Breast epithelium (tissue), 4 donors: ENCODE data around the gene PPM1H. TPM values are rescaled to one million over a fixed set of nuclear protein-coding genes. Genes with fewer than 3 reads are reported as not detected.

Experiments used
- DNase-seq, 2 donors: peaks; one replicate each; pipeline ENCODE4 v3.0.0-alpha.2; 2019; ENCODE audit warnings: low spot score in 2 of 2
- H3K27ac ChIP-seq, 2 donors: fragments of 200-600 bp; sonication (generic) in 1 of 2; one replicate each; pipeline ENCODE4 v1.5.1; 2016 to 2019; ENCODE audit warnings: mild to moderate bottlenecking in 1 of 2
- H3K27me3 ChIP-seq, 2 donors: fragments of 200-600 bp; sonication (generic) in 1 of 2; one replicate each; pipeline versions ENCODE4 v1.5.1 to v1.6.0; 2017 to 2019; ENCODE audit warnings: control low read depth in 1 of 2, mild to moderate bottlenecking in 1 of 2
- H3K36me3 ChIP-seq: fragments of 200-600 bp; one replicate; pipeline ENCODE4 v1.5.1; 2019
- H3K4me1 ChIP-seq, 2 donors: fragments of 200-600 bp; sonication (generic); one replicate each; pipeline ENCODE4 v1.5.1; 2016 to 2019; ENCODE audit warnings: control low read depth in 1 of 2
- H3K4me3 ChIP-seq, 3 donors: fragments of 200-600 bp; sonication (generic); 1 replicate in 2 of 3; 2 replicates in 1 of 3; pipeline ENCODE4 v1.5.1; 2016 to 2019; ENCODE audit warnings: mild to moderate bottlenecking in 3 of 3, moderate library complexity in 2 of 3
- H3K9me3 ChIP-seq, 2 donors: fragments of 200-600 bp; sonication (generic) in 1 of 2; one replicate each; pipeline ENCODE4 v1.5.1; 2016 to 2019; ENCODE audit warnings: control low read depth in 1 of 2
- CTCF ChIP-seq, 3 donors: fragments of 450-650 bp; IDR thresholded peaks; one replicate each; pipeline ENCODE4 v1.5.1; 2016 to 2017; ENCODE audit warnings: antibody characterized with exemption in 3 of 3, mild to moderate bottlenecking in 3 of 3, moderate library complexity in 3 of 3
- POLR2A ChIP-seq: fragments of 450-650 bp; IDR thresholded peaks from one replicate; pipeline ENCODE4 v1.6.1; 2016; ENCODE audit warnings: antibody characterized with exemption, mild to moderate bottlenecking, moderate library complexity
- POLR2AphosphoS5 ChIP-seq, 3 donors: sonication (generic); formaldehyde crosslinking; IDR thresholded peaks; one replicate each; pipeline ENCODE4 v1.6.1; 2017; ENCODE audit warnings: antibody characterized with exemption in 3 of 3
- intact Hi-C: fragments of 100-400 bp; cut with DNase I; formaldehyde crosslinking; loops from one replicate; pipeline ENCODE4 v1.15.1; 2023; ENCODE audit warnings: low total_unique reads
- total RNA-seq, 3 donors: library from RNA; depleted of rRNA; stranded (reverse); fragments of >200 nt; gene quantifications; one replicate each; pipeline ENCODE4 v1.1.0, GENCODE V29; 2016

The PPM1H gene
- total RNA-seq, 3 donors from 2014 or later = 2.2 to 15.4 (median 13.5) TPM

- Histone ChIP-seq H3K4me3 (no peak overlapping the region), H3K27ac (no peak overlapping the region), H3K9me3 (no peaks in the 10 kb centered on the region), H3K36me3 (no peaks in the 10 kb centered on the region), H3K27me3 (no peaks in the 10 kb centered on the region), H3K4me1 (no peaks in the 10 kb centered on the region)
- no peak for TF ChIP-seq POLR2A
- no peak for TF ChIP-seq CTCF (IDR thresholded peaks at IDR 0.05)
- TF ChIP-seq POLR2AphosphoS5 (IDR thresholded peaks at IDR 0.05) = no peak
- intact Hi-C loops = no loop called here
- no peak for DNase-seq
Observed at GRCh38 chr12:62922539-62922938, 12.4 kb downstream of the PPM1H start.

- intact Hi-C loops = loop anchor here (10.0 kb wide), 1 partner anchor 105 kb away; no protein-coding TSS in a partner anchor
Observed at GRCh38 chr12:62919838-62920237, 15.1 kb downstream of the PPM1H start.

GRCh38 chr12:62917926-62918325, 17.0 kb downstream of the PPM1H start:
- no peak for TF ChIP-seq CTCF (IDR thresholded peaks at IDR 0.05)
- TF ChIP-seq POLR2A = no peak
- TF ChIP-seq POLR2AphosphoS5 (IDR thresholded peaks at IDR 0.05) = no peak
- Histone ChIP-seq H3K9me3 (no peaks in the 10 kb centered on the region), H3K27ac (no peak overlapping the region), H3K36me3 (no peaks in the 10 kb centered on the region), H3K27me3 (no peaks in the 10 kb centered on the region), H3K4me1 (no peaks in the 10 kb centered on the region), H3K4me3 (no peak overlapping the region)
- no peak for DNase-seq
- intact Hi-C loops = loop anchor here (10.0 kb wide), 1 partner anchor 107 kb away; no protein-coding TSS in a partner anchor

More at GRCh38 chr12:62919838-62920237, 15.1 kb downstream of the PPM1H start:
- H3K36me3 ChIP-seq = no peaks in the 10 kb centered on the region
- DNase-seq = no peak
- TF ChIP-seq POLR2AphosphoS5 (IDR thresholded peaks at IDR 0.05) (no peak), POLR2A (no peak), CTCF (IDR thresholded peaks at IDR 0.05) (no peak)
- H3K4me1 ChIP-seq = no peaks in the 10 kb centered on the region
- no peak overlapping the region for H3K4me3 ChIP-seq
- H3K27me3 ChIP-seq = no peaks in the 10 kb centered on the region
- no peaks in the 10 kb centered on the region for H3K9me3 ChIP-seq
- H3K27ac ChIP-seq = no peak overlapping the region

- no peaks in the 10 kb centered on the region for H3K4me1 ChIP-seq
- H3K27ac ChIP-seq = no peak overlapping the region
- no peak for TF ChIP-seq CTCF (IDR thresholded peaks at IDR 0.05)
- no peak for TF ChIP-seq POLR2AphosphoS5 (IDR thresholded peaks at IDR 0.05)
- no peak for TF ChIP-seq POLR2A
- DNase-seq = no peak
- no peaks in the 10 kb centered on the region for H3K27me3 ChIP-seq
- intact Hi-C loops = loop anchor here (10.0 kb wide), 1 partner anchor 108 kb away; no protein-coding TSS in a partner anchor
- no peaks in the 10 kb centered on the region for H3K36me3 ChIP-seq
- H3K9me3 ChIP-seq = no peaks in the 10 kb centered on the region
- H3K4me3 ChIP-seq = no peak overlapping the region
Observed at GRCh38 chr12:62916632-62917425, 18.1 kb downstream of the PPM1H start.

- intact Hi-C loops = loop anchor here (10.0 kb wide), 1 partner anchor 110 kb away; no protein-coding TSS in a partner anchor
- Histone ChIP-seq H3K27ac (no peak overlapping the region), H3K4me1 (no peaks in the 10 kb centered on the region), H3K27me3 (no peaks in the 10 kb centered on the region), H3K9me3 (no peaks in the 10 kb centered on the region), H3K4me3 (no peak overlapping the region), H3K36me3 (no peaks in the 10 kb centered on the region)
- no peak for TF ChIP-seq POLR2AphosphoS5 (IDR thresholded peaks at IDR 0.05)
- TF ChIP-seq POLR2A = no peak
- no peak for TF ChIP-seq CTCF (IDR thresholded peaks at IDR 0.05)
- DNase-seq = no peak
Observed at GRCh38 chr12:62915204-62915529, 19.8 kb downstream of the PPM1H start.
